OCI-LY7 (cell line): Measurements from ENCODE around the gene RANGRF. TPM values are rescaled to one million over a fixed set of nuclear protein-coding genes. Genes with fewer than 3 reads are reported as not detected.

ENCODE experiments used
- BruUV-seq: library from RNA; stranded (reverse); fragments of 400-500 nt; replicated peaks from 2 replicates; lab custom pipeline; 2021; lab: Mats Ljungman, UMichigan
- CTCF ChIA-PET: fragments of 300-600 bp; sonication (Branson Sonifier 250); formaldehyde crosslinking; loops from one replicate; lab custom pipeline; 2022; ENCODE audit warnings: antibody characterized with exemption; ENCODE audit not compliant: unreplicated experiment; lab: Charles Lee
- POLR2A ChIA-PET: fragments of 300-600 bp; sonication (Branson Sonifier 250); formaldehyde crosslinking; loops from one replicate; lab custom pipeline; 2022; ENCODE audit warnings: antibody characterized with exemption; lab: Charles Lee
- DNase-seq: peaks from one replicate; pipeline ENCODE4 v3.0.0-alpha.2; 2015; ENCODE audit warnings: low spot score
- H2AFZ ChIP-seq: fragments of 200-600 bp; sonication (generic), shearing (Covaris generic); 2 replicates; pipeline ENCODE4 v1.6.1; 2014; ENCODE audit warnings: mild to moderate bottlenecking, antibody characterized with exemption, low read length, moderate library complexity
- H3K27ac ChIP-seq: fragments of 200-600 bp; sonication (generic); 2 replicates; pipeline ENCODE4 v1.5.1; 2014; ENCODE audit warnings: mixed run types, low read depth, mild to moderate bottlenecking, moderate library complexity, low read length, inconsistent platforms; ENCODE audit not compliant: poor library complexity, severe bottlenecking
- H3K36me3 ChIP-seq: fragments of 200-600 bp; sonication (generic); 2 replicates; pipeline ENCODE4 v1.6.1; 2014; ENCODE audit warnings: mild to moderate bottlenecking, antibody characterized with exemption, low read length, moderate library complexity, mixed read lengths; ENCODE audit not compliant: insufficient read depth
- H3K4me1 ChIP-seq: fragments of 200-600 bp; sonication (generic); 2 replicates; pipeline ENCODE4 v1.5.1; 2014; ENCODE audit warnings: mild to moderate bottlenecking, low read length; ENCODE audit not compliant: insufficient read depth, poor library complexity, severe bottlenecking
- H3K4me2 ChIP-seq: fragments of 200-600 bp; sonication (generic); 2 replicates; pipeline ENCODE4 v1.6.1; 2014; ENCODE audit warnings: mild to moderate bottlenecking, low read length
- H3K4me3 ChIP-seq: fragments of 200-600 bp; sonication (generic); 2 replicates; pipeline ENCODE4 v1.5.1; 2014; ENCODE audit warnings: mild to moderate bottlenecking, low read depth, low read length; ENCODE audit not compliant: poor library complexity, severe bottlenecking
- H3K79me2 ChIP-seq: fragments of 200-600 bp; sonication (generic); 2 replicates; pipeline ENCODE4 v1.6.1; 2016; ENCODE audit warnings: low read depth, mild to moderate bottlenecking, low read length, moderate library complexity, mixed read lengths; ENCODE audit not compliant: insufficient read depth
- H3K9me2 ChIP-seq: fragments of 200-600 bp; sonication (generic); 2 replicates; pipeline ENCODE4 v1.6.1; 2016; ENCODE audit warnings: mild to moderate bottlenecking, low read length, mixed read lengths; ENCODE audit not compliant: insufficient read depth
- H3K9me3 ChIP-seq: fragments of 200-600 bp; sonication (generic); 2 replicates; pipeline ENCODE4 v1.6.1; 2014; ENCODE audit warnings: mild to moderate bottlenecking, mixed run types, low read length, mixed read lengths
- H4K20me1 ChIP-seq: fragments of 200-600 bp; sonication (generic); 2 replicates; pipeline ENCODE4 v1.6.1; 2014; ENCODE audit warnings: mild to moderate bottlenecking, antibody characterized with exemption, low read length, moderate library complexity, mixed read lengths; ENCODE audit not compliant: insufficient read depth
- CTCF ChIP-seq: fragments of 200-600 bp; sonication (generic); conservative IDR thresholded peaks from 2 replicates; pipeline ENCODE4 v1.5.1; 2014; ENCODE audit warnings: mild to moderate bottlenecking, antibody characterized with exemption, low read length, moderate library complexity, mixed read lengths
- EZH2phosphoT487 ChIP-seq: fragments of 200-600 bp; sonication (generic); IDR thresholded peaks from 2 replicates; pipeline ENCODE4 v1.6.1; 2018; ENCODE audit warnings: low read depth, borderline replicate concordance, mild to moderate bottlenecking, mixed run types, antibody characterized with exemption, low read length, moderate library complexity, mixed read lengths
- intact Hi-C: fragments of 100-400 bp; cut with micrococcal nuclease; formaldehyde crosslinking; loops from one replicate; pipeline ENCODE4 v1.10.0; 2022; ENCODE audit not compliant: unreplicated experiment
- total RNA-seq, 2 experiments: library from RNA; depleted of rRNA in 1 of 2; stranded (reverse); fragments of >200 nt in 1 of 2; shearing (Covaris generic) in 1 of 2; gene quantifications; 2 replicates each; pipeline ENCODE4 v1.2.3, GENCODE V29; 2014 to 2022

Gene RANGRF
- total RNA-seq, 2 experiments from 2014 or later, result 32.2 to 43.3 TPM

DNA sequence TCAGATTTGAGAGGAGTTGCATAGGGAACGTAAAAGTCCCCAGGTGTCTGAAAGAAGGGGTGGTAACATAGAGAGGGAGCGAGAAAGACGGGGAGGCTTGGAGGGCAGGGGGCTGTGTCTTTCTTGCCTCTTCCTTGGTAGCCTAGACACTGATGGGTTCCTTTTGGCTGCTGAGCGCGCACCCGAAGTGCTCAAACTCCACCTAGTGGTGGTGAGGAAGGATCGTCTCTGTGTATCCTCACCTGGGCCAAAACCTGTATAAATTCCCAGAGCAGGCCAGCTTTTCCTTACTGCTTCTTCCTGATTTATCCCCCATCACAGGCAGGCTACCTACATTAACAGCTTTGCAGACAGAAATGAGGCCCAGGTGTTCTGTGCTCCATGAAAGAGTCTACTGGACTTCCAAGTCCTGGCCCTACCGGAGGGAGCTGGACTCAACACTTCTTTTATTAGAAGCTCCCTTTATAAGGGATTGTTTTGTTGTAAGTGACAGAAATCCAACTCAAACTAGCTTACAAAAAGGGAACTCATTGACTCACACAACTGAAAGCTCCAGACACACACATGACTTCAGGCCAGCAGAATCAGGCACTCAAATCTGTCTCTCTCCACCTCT, 12.3 kb downstream of the RANGRF start:
- Histone ChIP-seq H3K9me3 (no peaks in the 10 kb centered on the region), H3K27ac (peak overlapping the region; percentile 4), H3K79me2 (no peaks in the 10 kb centered on the region), H3K36me3 (no peaks in the 10 kb centered on the region), H3K4me3 (no peak overlapping the region), H4K20me1 (no peaks in the 10 kb centered on the region), H3K4me2 (peak overlapping the region; percentile 49), H3K9me2 (no peaks in the 10 kb centered on the region), H3K4me1 (peaks cover 6% of the 10 kb centered on the region), H2AFZ (peak overlapping the region; percentile 75)
- DNase-seq, result peak; percentile 87
- no peak for TF ChIP-seq EZH2phosphoT487
- peak; percentile 94 for TF ChIP-seq CTCF
- ChIA-PET POLR2A (interaction anchor here (0.5 to 1.1 kb wide), 3 partner anchors 29 to 182 kb away, joined by 3 to 5 read pairs (median 3); no protein-coding TSS in a partner anchor), CTCF (interaction anchor here (0.7 to 1.1 kb wide), 2 partner anchors 76 to 109 kb away, joined by 3 to 4 read pairs; partner anchors contain the start of gene KRABD2)
- intact Hi-C loops, result loop anchor here (1.0 to 5.0 kb wide), 7 partner anchors 52 to 228 kb away; partner anchors contain the start of genes CTC1 and PFAS
- BruUV-seq, result no TSS peak

DNA sequence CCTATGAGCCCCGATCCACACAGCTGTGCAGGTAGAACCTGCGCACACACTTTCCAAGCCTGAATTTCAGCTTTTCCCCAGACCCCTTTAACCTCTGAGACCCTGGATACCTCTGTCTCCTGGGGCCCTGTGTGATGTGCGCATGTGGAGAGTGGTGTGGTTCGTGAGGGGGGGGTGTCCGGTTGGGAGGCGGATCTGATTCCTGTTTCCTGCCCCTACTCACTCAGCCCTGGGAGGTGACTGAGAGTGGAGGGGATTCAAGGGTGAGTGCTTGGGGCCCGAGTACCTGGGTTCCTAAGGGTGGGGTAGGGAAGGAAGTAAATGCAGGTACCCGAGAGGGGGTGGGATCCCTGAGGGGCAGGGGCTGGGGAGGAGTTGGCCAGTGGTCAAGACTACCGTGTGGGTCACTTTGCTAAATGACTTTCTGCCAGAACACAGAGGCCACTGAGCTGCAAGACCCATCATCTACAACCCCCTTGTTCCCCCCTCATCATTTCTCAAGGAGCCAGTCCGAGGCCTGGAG, 22.2 kb downstream of the RANGRF start:
- no peak overlapping the region for H3K4me2 ChIP-seq
- POLR2A ChIA-PET, result no interaction called here
- intact Hi-C loops, result loop anchor here (5.0 kb wide), 1 partner anchor 52 kb away; no protein-coding TSS in a partner anchor

More for the DNA sequence above, 22.2 kb downstream of the RANGRF start:
- H3K4me3 ChIP-seq, result no peak overlapping the region
- no peaks in the 10 kb centered on the region for H3K9me2 ChIP-seq
- H3K9me3 ChIP-seq, result no peaks in the 10 kb centered on the region
- H3K4me1 ChIP-seq, result no peaks in the 10 kb centered on the region
- no peak for DNase-seq
- H3K79me2 ChIP-seq, result no peaks in the 10 kb centered on the region
- no peak overlapping the region for H3K27ac ChIP-seq
- H4K20me1 ChIP-seq, result no peaks in the 10 kb centered on the region
- CTCF ChIA-PET, result no interaction called here
- BruUV-seq, result no TSS peak
- H2AFZ ChIP-seq, result no peak overlapping the region
- no peaks in the 10 kb centered on the region for H3K36me3 ChIP-seq
- TF ChIP-seq CTCF (no peak), EZH2phosphoT487 (no peak)
